GM12878 (cell line): ENCODE results near the gene MIPOL1.

Experiments used
- NFIC ChIP-seq: IDR thresholded peaks from 2 replicates; pipeline ENCODE4 v1.6.1; 2012; ENCODE audit warnings: low read depth, mild to moderate bottlenecking, inconsistent platforms, low read length, moderate library complexity
- POLR2A ChIP-seq: IDR thresholded peaks from 2 replicates; pipeline ENCODE4 v1.6.1; 2011; ENCODE audit warnings: low read depth, mild to moderate bottlenecking, low read length
- POLR2AphosphoS5 ChIP-seq: IDR thresholded peaks from 2 replicates; pipeline ENCODE4 v1.6.1; 2011; ENCODE audit warnings: mild to moderate bottlenecking, low read length, inconsistent platforms
- ZNF274 ChIP-seq: IDR thresholded peaks from one replicate; pipeline ENCODE4 v1.8.0; 2011; ENCODE audit not compliant: insufficient read length, insufficient read depth

DNA sequence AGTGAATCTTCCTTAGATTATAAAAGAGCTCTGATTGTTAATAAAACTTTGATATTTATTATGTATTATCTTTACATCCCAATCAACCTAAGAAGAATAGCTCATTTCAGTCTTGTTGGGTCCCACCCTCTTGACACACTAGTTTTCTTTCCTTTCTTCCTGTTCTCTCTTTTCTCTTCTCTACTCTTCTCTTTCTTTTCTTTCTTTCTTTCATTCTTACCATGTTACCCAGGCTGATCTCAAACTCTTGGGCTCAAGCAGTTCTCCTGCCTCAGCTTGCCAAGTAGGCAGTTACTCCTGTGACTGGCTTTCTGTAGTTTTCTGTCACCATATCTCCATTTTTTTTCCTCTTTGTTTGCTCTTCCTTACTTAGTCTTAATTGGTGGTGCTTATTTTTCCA, 177.8 kb downstream of the MIPOL1 start:
- no peak for TF ChIP-seq NFIC
- no peak for TF ChIP-seq POLR2A
- no peak for TF ChIP-seq POLR2AphosphoS5
- TF ChIP-seq ZNF274 = no peak
